GM19455 (cell line): Measurements from ENCODE around the gene EIF5A2.
"Not testable (repeated sequence)": the region's sequence is repeated elsewhere in the genome, so short reads cannot be mapped to it uniquely, and the experiment has no call there.

Experiments
- ATAC-seq: cut with Tn5 transposase; IDR thresholded peaks from one replicate; pipeline ENCODE4 v1.9.1; 2021; ENCODE audit not compliant: unreplicated experiment

The EIF5A2 gene

DNA sequence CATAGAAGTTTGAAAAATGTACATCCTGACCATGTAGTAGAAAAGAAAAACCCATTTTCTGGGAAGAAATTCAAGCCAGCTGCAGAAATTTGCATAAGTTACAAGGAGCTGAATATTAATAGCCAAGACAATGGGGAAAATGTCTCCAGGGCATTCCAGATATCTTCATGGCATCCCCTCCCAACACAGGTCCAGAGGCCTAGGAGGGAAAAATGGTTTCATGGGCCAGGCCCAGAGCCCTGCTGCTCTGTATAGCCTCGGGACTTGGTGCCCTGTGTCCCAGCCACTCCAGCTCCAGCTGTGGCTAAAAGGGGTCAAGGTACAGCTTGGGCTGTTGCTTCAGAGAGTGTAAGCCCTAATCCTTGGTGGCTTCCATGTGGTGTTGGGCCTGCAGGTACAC lies 11.2 kb downstream of the EIF5A2 start:
- ATAC-seq: not testable (repeated sequence)

DNA sequence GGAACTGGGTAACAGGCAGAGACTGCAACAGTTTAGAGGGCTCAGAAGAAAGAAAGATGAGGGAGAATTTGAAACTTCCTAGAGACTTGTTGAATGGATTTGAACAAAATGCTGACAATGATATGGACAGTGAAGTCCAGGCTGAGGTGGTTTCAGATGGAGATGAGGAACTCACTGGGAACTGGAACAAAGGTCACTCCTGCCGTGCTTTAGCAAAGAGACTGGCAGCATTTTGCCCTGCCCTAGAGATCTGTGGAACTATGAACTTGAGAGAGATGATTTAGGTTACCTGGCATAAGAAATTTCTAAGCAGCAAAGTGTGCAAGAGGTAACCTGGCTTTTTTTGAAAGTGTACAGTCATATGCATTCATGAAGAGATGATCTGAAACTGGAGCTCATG lies 11.7 kb downstream of the EIF5A2 start:
- ATAC-seq: no peak

DNA sequence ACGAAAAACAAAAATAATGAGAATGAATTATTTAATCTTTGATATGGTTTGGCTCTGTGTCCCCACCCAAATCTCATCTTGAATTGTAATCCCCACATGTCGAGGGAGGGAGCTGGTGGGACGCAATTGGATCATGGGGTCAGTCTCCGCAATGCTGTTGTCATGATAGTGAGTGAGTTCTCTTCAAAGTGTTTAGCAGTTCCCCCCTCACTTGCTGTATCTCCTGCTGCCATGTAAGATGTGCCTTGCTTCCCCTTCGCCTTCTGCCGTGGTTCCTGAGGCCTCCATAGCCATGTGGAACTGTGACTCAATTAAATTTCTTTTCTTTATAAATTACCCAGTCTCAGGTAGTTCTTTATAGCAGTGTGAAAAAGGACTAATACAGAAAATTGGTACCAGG lies 12.1 kb downstream of the EIF5A2 start:
- not testable (repeated sequence) for ATAC-seq

DNA sequence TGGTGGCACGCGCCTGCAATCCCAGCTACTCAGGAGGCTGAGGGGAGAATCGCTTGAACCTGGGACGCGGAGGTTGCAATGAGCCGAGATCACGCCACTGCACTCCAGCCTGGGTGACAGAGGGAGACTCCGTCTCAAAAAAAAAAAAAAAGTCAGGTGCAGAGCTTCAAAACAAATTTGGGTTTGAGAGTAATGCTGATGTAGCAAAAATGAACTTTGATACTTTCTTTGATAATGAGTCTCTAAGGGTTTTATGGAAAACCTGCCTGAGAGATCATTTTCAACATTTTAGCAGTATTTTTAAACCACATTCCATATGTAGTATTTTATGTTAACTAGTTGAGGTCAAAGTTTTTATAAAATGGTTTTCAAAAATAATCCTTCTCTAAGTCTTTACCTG lies 14.5 kb downstream of the EIF5A2 start:
- no peak for ATAC-seq

DNA sequence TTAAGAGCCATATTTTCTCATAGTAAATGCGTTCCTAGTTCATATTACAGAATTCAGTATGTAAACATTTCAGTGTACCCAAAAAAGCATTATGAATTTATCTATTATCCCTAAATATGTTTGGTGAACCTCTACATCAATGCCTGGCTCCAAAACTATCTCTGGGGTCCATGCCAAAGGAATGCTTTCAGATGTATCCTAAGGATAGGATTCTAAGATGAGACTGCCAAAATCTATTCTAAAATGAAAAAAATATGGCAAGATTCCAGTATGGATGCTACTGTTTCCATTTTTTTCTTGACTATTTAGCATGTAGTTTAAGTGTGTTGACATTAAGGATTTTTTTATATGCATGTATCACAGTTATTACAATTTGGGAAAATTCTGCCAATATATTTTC lies 18.8 kb downstream of the EIF5A2 start:
- ATAC-seq: no peak

DNA sequence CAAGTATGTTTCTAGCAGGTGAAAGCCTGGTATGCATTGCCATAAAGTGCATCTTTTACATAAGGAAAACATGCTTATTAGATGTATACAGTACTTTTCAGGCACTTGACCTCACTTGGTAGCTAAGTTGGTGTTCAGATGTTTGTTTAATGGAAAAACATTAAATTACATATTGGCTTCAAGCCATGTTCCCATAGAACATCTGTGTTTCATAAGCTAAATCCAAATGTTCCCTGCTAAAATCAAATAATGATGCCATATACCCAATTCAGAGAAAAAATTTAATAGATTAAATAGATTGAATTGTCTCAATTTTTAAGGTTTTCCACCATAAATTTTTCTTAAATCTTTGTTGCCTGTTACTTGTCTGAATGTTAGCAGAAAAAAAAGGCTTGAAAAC lies 19.3 kb downstream of the EIF5A2 start:
- ATAC-seq: no peak

DNA sequence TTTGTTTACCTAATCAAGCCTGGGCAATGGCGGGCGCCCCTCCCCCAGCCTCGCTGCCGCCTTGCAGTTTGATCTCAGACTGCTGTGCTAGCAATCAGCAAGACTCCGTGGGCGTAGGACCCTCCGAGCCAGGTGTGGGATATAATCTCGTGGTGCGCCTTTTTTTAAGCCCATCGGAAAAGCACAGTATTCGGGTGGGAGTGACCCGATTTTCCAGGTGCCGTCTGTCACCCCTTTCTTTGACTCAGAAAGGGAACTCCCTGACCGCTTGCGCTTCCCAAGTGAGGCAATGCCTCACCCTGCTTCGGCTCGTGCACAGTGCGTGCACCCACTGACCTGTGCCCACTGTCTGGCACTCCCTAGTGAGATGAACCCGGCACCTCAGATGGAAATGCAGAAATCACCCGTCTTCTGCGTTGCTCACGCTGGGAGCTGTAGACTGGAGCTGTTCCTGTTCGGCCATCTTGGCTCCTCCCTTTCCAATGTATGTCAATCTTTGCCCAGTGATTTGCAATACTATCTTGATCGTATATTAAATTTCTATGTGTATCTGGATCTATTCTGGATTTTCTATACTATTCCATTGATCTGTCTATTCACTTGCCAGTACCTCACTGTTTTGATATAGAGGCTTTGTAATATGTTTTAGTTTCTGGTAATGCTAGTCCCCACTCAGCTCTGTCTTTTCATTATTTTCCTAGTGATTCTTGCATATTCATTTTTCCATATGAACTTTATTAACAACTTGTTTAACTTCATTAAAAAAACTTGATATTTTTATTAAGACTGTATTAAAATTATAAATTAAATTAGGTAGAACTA lies 24.1 kb downstream of the EIF5A2 start:
- ATAC-seq: not testable (repeated sequence)

DNA sequence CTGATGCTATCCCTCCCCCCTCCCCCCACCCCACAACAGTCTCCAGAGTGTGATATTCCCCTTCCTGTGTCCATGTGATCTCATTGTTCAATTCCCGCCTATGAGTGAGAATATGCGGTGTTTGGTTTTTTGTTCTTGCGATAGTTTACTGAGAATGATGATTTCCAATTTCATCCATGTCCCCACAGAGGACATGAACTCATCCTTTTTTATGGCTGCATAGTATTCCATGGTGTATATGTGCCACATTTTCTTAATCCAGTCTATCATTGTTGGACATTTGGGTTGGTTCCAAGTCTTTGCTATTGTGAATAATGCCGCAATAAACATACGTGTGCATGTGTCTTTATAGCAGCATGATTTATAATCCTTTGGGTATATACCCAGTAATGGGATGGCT lies 29.7 kb downstream of the EIF5A2 start:
- not testable (repeated sequence) for ATAC-seq

DNA sequence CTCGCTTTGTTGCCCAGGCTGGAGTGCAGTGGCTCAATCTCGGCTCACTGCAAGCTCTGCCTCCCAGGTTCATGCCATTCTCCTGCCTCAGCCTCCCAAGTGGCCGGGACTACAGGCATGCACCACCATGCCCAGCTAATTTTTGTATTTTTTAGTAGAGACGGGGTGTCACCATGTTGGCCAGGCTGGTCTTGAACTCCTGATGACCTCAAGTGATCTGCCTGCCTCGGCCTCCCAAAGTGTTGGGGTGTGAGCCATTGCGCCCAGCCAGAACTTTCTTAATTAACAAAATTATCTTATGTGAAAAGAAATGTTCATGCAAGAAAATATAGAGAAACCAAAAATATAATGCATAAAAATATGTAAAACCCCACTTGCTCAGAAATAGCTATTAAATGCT lies 31.1 kb downstream of the EIF5A2 start:
- ATAC-seq: not testable (repeated sequence)

DNA sequence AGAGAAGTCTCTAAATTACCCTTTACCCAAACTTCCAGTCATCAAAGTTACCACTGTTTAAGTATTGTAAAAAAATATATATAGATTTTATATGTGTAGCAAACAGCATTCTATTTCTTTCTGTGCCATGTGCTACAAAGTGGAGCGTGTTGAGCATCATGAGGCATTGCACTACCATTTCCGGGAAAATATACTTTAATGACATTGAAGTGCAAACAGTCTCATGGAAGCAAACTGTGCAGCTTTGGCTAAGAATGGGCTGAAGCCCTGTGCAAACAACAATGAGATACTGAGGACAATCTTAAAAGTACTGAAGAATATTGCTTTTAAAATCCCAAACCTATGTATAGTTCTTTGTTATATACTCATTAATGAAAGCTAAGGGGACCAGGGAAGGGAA lies 31.9 kb downstream of the EIF5A2 start:
- no peak for ATAC-seq

DNA sequence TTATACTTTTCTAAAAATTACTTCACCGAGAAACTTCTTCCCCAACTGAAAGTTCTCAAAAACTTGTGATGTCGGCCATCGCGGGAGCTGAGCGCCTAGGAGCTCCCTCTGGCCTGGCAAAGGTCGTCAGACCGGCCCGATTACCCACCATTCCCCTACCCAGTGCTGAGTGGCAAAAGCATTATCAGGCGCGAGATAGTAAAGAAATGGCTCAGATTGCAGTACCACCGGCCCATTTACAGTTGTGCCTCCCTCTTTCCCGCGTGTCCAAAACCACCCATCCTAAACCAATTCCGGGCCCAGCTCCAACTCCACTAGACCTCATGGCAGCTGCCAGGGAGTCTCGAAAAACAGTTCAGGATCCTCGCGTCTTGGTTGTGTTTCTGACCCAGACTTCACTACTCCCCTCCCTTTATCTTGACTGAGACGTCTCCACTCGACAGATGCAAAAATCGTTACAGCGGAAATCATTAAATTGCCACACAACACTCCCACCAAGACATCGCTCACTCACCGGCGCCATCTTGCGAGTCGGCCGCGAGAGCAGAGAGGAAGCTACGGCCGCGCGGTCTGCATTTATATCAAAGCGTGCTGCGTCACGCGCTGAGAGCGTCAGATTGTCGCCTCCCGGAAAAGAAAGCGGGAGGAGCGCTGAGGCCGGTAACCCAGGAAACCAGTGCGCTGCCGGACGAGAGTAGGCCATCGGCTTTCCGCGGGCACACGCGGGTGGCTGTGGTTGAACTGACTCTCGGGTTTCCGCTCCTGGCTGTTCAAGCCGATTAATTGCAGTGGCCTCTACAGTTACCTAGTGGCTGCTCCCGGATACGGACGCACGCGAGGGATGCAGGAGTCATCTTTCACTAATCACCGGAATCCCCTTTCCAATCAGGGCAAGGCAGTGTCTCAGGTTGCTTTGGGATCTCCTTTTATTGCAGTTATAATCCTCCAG lies 38.5 kb downstream of the EIF5A2 start, which contains the start of gene RPL22L1:
Gene RPL22L1 (minus strand): TSS at position 551 of the 949 bp plus-strand sequence. CDS start 28 bp downstream, at position 523.
- peak; percentile 95 for ATAC-seq

DNA sequence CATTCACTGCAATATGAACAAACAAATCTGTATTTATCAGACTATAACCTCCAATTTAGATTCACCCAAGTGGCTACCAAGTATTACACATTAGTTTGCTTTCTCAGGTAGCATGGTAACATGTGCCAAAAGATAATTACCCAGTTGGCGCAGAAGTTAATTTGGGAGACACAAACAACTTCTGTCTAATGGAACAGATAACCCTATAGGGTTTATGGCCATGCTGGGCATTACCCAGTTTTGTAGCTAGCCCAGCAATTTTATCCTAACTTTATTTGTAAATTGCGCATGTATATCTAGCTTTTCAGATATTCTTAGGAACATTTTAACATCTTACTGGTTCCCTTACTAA lies 39.2 kb downstream of the EIF5A2 start:
- ATAC-seq: no peak

DNA sequence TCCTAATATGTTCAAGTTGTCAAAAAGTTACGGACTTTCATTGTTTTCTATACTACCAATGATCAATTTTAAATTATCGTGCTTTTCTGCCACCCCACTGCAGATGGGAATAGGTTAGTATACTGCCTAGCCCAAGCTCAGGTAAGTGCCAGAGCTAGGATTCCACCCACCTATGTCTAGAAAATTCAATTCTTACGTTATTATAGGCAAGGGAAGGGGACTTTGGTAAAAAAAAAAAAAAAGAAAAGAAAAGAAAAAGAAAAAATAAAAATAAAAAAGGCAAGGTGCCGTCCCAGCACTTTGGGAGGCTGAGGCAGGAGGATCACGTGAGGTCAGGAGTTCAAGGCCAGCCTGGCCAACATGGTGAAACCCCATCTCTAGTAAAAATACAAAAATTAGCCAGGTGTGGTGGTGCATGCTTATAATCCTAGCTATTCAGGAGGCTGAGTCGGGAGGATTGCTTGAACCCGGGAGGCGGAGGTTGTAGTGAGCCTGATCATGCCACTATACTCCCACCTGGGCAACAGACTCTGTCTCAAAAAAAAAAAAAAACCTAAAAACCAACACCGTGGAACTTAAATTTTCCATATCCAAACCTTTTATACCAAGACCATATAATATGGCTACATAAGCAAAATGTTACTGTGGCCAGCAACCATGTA lies 39.7 kb downstream of the EIF5A2 start:
- ATAC-seq: no peak

DNA sequence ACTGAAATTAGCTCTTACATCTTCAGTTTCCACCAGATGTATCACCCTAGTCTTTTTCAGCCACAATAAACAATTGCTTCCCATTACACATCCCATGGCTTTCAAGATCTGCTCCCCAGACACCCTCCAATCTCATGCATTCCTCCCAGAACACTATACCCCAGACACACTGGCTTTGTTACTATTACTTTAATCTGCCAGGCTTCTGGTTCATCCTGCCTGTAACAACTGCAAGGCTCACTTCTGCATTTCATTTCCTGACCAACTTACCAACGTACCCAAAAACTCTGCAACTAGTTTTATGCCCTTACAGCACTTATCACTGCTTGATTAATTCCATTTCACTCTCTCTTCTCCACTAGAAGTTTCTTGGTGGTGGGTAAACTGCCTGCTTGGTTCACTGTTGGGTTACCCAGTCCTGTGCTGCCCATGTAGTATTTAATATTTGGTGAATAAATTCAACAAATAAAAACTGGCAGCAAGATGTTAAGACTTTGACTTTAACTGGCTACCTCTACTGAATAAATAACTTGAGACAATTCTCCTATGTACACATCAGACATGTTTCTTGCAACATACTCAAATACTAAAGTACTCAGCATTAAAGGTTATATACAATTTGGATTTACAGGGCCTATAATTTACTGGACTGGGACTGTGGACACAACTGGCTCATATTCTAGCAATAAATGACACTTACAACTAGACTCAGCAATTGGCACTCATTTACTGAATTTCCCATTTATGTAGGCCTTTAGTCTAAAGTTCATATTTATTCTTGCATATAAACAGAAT lies 41.1 kb downstream of the EIF5A2 start:
- ATAC-seq: no peak

DNA sequence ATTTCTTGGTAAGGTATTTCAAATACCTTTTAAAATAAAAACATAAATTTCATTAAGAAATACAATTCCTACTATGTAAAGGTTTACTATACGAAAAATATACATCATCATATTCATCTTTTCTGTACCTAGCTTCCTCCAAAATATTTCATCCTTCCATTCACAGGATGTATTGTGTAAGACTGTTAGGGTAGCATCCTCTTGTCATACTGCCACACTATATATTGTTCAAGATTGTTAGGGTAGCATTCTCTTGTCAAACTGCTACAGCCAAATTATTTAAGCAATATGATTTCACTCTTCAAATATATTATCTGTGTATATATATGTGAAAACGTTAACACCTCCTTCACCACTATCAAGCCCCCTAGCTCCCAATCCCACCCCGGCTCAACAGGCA lies 41.9 kb downstream of the EIF5A2 start:
- no peak for ATAC-seq

DNA sequence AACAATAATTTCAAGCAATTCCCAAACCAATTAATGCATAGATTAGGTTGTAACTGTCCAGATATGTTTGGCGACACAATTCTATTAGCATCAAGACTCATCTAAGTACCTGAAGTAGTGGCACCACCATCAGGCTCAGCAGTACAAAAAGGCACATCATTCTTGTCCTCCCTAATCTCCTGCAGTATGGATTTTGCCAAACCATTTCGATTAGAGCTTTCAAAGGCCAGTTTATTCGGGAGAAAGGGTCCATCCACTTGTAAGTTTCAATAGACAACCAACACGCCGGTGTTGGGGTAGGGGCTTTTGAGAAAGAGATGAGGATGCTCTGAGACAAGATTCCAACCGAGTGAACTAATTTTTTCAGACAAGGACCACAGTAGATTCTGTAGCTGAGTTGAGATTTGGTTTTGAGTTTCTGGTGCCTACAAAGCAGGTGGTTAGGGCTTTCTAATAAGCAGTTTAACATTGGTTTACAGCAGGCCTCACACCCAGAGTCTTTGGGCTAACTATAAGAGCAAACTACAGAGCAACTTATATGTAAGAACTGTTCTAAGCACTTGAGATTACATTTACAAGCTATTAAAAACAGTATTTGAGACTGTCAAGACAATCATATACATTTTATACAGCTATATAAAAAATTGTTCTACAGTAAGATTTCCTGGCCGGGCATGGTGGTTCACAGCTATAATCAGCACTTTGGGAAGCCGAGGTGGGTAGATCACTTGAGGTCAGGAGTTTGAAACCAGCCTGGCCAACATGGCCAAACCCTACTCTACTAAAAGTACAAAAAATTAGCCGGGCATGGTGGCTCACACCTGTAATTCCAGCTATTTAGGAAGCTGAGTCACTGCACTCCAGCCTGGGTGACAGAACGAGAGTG lies 43.0 kb downstream of the EIF5A2 start:
- no peak for ATAC-seq

DNA sequence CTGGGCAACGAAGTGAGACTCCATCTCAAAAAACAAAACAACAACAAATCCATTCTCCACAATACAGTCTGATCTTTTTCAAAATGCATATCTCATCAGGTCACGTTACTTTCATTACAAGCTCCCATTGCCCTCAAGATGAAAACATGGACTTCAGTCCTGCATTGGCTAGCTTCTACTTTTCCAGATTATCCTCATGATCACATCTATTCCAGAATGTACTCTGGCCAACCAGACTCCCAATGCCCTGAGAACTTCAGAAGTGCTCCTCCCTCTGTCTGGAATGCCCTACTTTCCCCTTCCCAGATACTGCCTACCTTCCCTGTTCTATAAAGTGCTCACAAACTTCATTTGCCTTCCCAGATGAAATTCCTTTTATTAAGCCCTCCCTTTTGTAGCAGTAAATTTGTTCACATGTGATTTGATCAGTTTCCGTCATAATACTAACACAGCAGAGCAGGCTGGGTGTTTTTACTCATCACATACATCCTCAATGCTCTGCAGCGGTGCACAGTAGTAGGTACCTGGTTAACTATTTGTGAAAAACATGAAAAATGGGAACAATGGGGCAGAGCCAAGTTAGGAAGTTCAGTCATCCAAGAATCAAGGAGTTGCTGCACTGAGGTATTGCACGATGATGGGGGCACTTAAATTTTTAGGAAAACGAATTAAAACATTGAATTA lies 43.8 kb downstream of the EIF5A2 start:
- ATAC-seq: no peak

DNA sequence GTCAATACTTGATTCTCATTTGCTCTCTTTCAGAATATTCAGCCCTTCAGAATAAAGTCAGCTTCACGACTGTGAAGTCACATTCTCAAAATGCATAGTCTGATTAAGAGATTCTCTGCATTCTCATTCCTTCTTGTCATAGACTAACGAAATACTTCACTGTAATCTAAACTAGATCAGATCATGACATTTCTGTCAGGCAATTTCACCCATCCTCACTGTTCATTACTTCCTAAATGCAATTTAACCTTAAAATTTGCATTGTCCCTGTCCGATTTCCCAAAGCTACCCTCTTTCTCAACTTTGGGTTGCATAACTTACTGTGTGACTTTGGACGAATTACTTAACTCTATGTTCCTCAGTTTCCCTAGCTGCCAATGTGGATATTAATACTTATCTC lies 44.6 kb downstream of the EIF5A2 start:
- ATAC-seq: no peak
